Psoas muscle (tissue), 8 donors: Measurements from ENCODE around the gene PLAA. TPM values are rescaled to one million over a fixed set of nuclear protein-coding genes. Genes with fewer than 3 reads are reported as not detected.

Experiments
- ATAC-seq, 4 donors: fragments of 200-7000 bp; cut with Tn5 transposase; one replicate each; pipeline ENCODE4 v1.9.1; 2020; ENCODE audit warnings: moderate library complexity in 3 of 4, mild to moderate bottlenecking in 2 of 4
- DNase-seq, 2 donors: peaks; one replicate each; pipeline ENCODE4 v3.0.0-alpha.2; 2020
- H3K27ac ChIP-seq: fragments of 200-600 bp; one replicate; pipeline ENCODE4 v1.8.0; 2022
- H3K27me3 ChIP-seq, 3 donors: fragments of 200-600 bp in 1 of 3; one replicate each; pipeline versions ENCODE4 v1.6.1 to v1.8.0; 2013 to 2022; ENCODE audit warnings: low read length in 2 of 3, mild to moderate bottlenecking in 2 of 3, moderate library complexity in 1 of 3; ENCODE audit not compliant: insufficient read depth in 3 of 3
- H3K36me3 ChIP-seq, 2 donors: fragments of 200-600 bp in 1 of 2; one replicate each; pipeline versions ENCODE4 v1.6.1 to v1.8.0; 2013 to 2022; ENCODE audit warnings: low read depth in 1 of 2, mild to moderate bottlenecking in 1 of 2, moderate library complexity in 1 of 2; ENCODE audit not compliant: insufficient read depth in 1 of 2
- H3K4me1 ChIP-seq: fragments of 200-600 bp; one replicate; pipeline ENCODE4 v1.8.0; 2022
- H3K4me3 ChIP-seq: fragments of 200-600 bp; one replicate; pipeline ENCODE4 v1.8.0; 2022; ENCODE audit warnings: mild to moderate bottlenecking
- H3K9me3 ChIP-seq: fragments of 200-600 bp; one replicate; pipeline ENCODE4 v1.8.0; 2022
- WGBS, 3 donors: extraction: QIAGEN DNeasy Blood & Tissue Kit; methylation state at CpG; one replicate each; pipeline versions ENCODE4 v1.1.6 to v1.1.7; 2013; 5-methylcytosine and 5-hydroxymethylcytosine counted together
- intact Hi-C, 2 donors: fragments of 100-400 bp; cut with DNase I; formaldehyde crosslinking; loops; one replicate each; pipeline versions ENCODE4 v1.11.0 to v1.14.2; 2022
- polyA plus RNA-seq, 3 donors: library from polyadenylated mRNA; stranded (reverse); fragments of 200-250 nt; gene quantifications; one replicate each; pipeline ENCODE4 v1.2.3, GENCODE V29; 2013
- total RNA-seq, 4 donors: library from RNA; stranded (reverse); fragmentation: NEBNext Ultra II Directional in 2 of 4; extraction: Animal tissue kit (Norgen Biotek cat#: 25700) in 2 of 4; gene quantifications; one replicate each; pipeline versions ENCODE4 v1.2.1 to v1.2.4, GENCODE V29; 2021 to 2023
- TF ChIP-seq, protein P1 (sequence below): fragments of 200-600 bp; IDR thresholded peaks from one replicate; pipeline ENCODE4 v1.8.0; 2022; ENCODE audit warnings: antibody characterized with exemption
- donor health status: healthy with polysubstance abuse.
- donor health status: DM: no; HTN: no; CAD: no; lungs with moderate emphysema.
- donor health status: Bipolar disorder and iron deficiency.
- donor health status: healthy.
- donor health status: DM: yes; HTN: yes; CAD: no.
- donor health status: DM: no; HTN: no; CAD: no.
- donor health status: DM: no; HTN: no; CAD: no.
- donor health status: DM: yes; HTN: yes; CAD: no.

The PLAA gene
- total and polyA plus RNA-seq, 7 donors, result 42.3 to 91.7 (median 62.3) TPM

DNA sequence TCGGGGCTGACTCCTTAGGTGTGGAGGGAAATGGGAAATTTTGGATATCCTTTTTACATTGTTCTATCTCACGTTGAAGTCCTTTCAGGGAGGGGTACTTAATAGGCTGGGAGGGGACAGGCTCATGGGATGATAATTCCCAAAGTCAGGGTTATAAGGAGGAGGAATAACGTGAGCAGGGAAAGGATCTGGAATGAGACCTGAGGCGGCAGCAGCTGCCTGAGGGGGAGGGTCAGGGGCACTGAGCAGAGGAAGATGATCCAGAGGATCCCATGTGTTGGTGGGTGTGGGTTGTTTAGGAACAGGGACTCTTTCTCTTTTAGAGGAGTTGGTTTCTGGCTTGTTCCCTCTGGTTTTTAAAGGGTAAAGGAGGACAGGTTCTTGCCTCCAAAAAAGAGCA is 27.9 kb upstream of the PLAA start:
- H3K9me3 ChIP-seq, result no peaks in the 10 kb centered on the region
- 74 to 86% (median 78%) methylated on average over 4 of the region's 4 CpGs for WGBS, 3 donors
- DNase-seq (no peak), ATAC-seq (no peak)
- H3K4me3 ChIP-seq, result no peak overlapping the region
- no peaks in the 10 kb centered on the region for H3K4me1 ChIP-seq
- H3K36me3 ChIP-seq, result peaks cover 0 to 20% of the 10 kb centered on the region in 2 donors
- intact Hi-C loops, result loop anchor here (1.0 to 2.0 kb wide), 2 partner anchors 230 to 231 kb away; no protein-coding TSS in a partner anchor
- no peak overlapping the region for H3K27ac ChIP-seq
- no peaks in the 10 kb centered on the region for H3K27me3 ChIP-seq
- TF ChIP-seq, protein P1, sequence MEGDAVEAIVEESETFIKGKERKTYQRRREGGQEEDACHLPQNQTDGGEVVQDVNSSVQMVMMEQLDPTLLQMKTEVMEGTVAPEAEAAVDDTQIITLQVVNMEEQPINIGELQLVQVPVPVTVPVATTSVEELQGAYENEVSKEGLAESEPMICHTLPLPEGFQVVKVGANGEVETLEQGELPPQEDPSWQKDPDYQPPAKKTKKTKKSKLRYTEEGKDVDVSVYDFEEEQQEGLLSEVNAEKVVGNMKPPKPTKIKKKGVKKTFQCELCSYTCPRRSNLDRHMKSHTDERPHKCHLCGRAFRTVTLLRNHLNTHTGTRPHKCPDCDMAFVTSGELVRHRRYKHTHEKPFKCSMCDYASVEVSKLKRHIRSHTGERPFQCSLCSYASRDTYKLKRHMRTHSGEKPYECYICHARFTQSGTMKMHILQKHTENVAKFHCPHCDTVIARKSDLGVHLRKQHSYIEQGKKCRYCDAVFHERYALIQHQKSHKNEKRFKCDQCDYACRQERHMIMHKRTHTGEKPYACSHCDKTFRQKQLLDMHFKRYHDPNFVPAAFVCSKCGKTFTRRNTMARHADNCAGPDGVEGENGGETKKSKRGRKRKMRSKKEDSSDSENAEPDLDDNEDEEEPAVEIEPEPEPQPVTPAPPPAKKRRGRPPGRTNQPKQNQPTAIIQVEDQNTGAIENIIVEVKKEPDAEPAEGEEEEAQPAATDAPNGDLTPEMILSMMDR, result no peak

DNA sequence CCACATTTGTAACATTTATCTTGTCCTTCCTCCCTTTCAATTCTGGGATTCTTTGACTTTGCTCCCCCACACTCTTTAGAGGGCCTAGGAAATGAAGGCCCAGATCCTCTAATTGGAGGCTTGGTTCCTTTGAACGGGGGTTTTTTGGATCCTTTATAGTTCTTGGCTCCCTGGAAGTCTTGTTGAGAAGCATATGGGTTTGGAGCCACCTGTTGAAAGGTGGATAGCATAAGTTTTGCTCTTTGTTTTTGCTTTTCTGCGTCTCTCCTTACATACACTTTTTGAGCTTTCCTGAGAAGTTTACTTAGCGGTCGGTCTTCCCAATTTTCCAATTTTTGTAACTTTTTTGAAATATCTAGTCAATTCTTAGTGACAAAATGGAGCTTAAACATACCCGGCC is 26.9 kb upstream of the PLAA start:
- WGBS, 3 donors, result 85 to 94% (median 91%) methylated on average over 5 of the region's 5 CpGs
- no peak overlapping the region for H3K4me3 ChIP-seq
- peaks cover 0 to 10% of the 10 kb centered on the region in 2 donors for H3K36me3 ChIP-seq
- intact Hi-C loops, result loop anchor here in 1 of 2 donors (2.0 kb wide), 1 partner anchor 229 kb away; no protein-coding TSS in a partner anchor
- H3K27me3 ChIP-seq, result no peaks in the 10 kb centered on the region
- H3K9me3 ChIP-seq, result no peaks in the 10 kb centered on the region
- TF ChIP-seq, protein P1, result no peak
- DNase-seq (no peak), ATAC-seq (no peak)
- no peak overlapping the region for H3K27ac ChIP-seq
- H3K4me1 ChIP-seq, result no peaks in the 10 kb centered on the region

DNA sequence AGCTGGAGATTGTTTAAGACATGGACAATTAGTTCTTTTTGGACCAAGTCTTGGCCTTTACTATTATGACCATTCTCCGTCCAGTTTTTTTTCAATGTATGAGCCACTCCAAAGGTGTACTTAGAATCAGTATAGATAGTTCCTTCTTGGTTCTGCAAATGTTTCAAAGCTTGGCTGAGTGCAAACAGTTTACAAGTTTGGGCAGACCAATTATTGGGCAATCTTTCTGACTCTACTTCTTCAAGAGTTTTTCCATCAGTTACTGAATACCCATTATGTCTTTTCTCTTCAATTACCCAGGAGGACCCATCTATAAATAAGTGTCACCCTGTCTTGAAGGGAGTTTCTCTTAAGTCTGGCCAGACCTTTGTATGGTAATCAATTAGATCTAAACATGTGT is 24.7 kb upstream of the PLAA start:
- H3K36me3 ChIP-seq, result no peaks in the 10 kb centered on the region
- peaks cover 3% of the 10 kb centered on the region for H3K9me3 ChIP-seq
- H3K27me3 ChIP-seq, result no peaks in the 10 kb centered on the region
- intact Hi-C loops, result no loop called here
- no peak for ATAC-seq
- 94 to 97% (median 94%) methylated on average over 1 of the region's 1 CpG for WGBS, 3 donors
- no peak overlapping the region for H3K27ac ChIP-seq
- no peak for DNase-seq
- TF ChIP-seq, protein P1, result no peak
- no peak overlapping the region for H3K4me3 ChIP-seq
- no peaks in the 10 kb centered on the region for H3K4me1 ChIP-seq

DNA sequence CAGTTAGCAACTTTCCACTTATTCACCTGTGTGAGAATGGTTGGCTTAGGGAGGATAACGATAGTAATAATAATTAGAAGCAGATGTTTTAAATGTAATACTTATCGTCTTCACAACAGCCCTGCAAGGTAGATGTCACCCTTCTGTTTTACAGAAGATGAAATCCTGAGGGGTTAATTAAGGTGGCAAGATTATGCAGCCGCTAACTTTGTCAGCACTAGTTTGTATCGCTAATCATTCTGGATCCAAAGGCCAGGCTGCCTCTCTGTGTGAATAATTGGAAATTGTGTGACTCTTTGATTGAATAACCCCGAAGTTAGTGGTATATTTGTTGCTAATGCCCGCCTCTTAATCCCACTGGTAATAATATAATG is 9.8 kb upstream of the PLAA start:
- Histone ChIP-seq H3K36me3 (peaks cover 0 to 2% of the 10 kb centered on the region in 2 donors), H3K27ac (peak overlapping the region; percentile 80), H3K27me3 (no peaks in the 10 kb centered on the region), H3K4me3 (peak overlapping the region; percentile 66), H3K9me3 (no peaks in the 10 kb centered on the region), H3K4me1 (peaks cover 9% of the 10 kb centered on the region)
- no peak for ATAC-seq
- intact Hi-C loops, result loop anchor here in 1 of 2 donors (2.0 kb wide), 1 partner anchor 64 kb away; the partner anchor contains the start of gene CAAP1
- no peak for DNase-seq
- WGBS, 3 donors, result 22 to 26% (median 25%) methylated on average over 6 of the region's 6 CpGs
- TF ChIP-seq, protein P1, result no peak
